Measurements from ENCODE around the gene TNFRSF12A. TPM values are rescaled to one million over a fixed set of nuclear protein-coding genes. Genes with fewer than 3 reads are reported as not detected.

TNFRSF12A gene
- polyA plus RNA-seq, 1 donor = 48.4 TPM

DNA sequence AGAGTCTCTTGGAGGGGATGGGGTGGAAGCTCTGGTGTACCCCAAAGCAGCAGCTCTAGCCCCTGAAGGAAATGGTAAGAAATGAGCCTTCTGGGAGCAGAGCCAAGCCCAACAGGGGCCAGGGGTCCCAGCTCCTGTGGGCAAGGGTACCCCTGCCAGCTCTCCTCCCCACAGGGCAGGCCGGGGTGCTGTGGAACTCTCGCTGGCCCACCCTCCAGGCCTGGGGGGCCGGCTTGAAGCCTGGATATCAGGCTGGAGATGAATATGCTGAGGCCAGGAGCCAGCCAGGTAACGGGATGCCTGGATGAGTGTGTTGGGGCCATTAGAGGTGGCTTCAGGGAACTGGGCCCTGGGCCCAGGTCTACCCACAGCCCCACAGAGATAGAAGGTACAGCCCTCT is 19.6 kb upstream of the TNFRSF12A start:
- H3K27me3 ChIP-seq (ENCODE audit: control insufficient read depth, insufficient read depth, low read length) = peaks cover 4% of the 10 kb centered on the region
- no CpG with 5 or more reads among the region's 4 CpGs for WGBS (ENCODE audit: insufficient coverage, low lambda C conversion rate)

GRCh38 chr16:3001316-3001715 is 18.9 kb upstream of the TNFRSF12A start:
- no peak for DNase-seq
- Histone ChIP-seq H3K9me3 (ENCODE audit: control insufficient read depth, low read depth, low read length) (no peaks in the 10 kb centered on the region), H3K27me3 (ENCODE audit: control insufficient read depth, insufficient read depth, low read length) (peaks cover 7% of the 10 kb centered on the region), H3K27ac (ENCODE audit: low read length) (no peak overlapping the region), H3K36me3 (ENCODE audit: control insufficient read depth, insufficient read depth, low read length) (no peaks in the 10 kb centered on the region), H3K4me3 (ENCODE audit: low read length) (no peak overlapping the region), H3K4me1 (ENCODE audit: control insufficient read depth, insufficient read depth, low read length) (no peaks in the 10 kb centered on the region)
- WGBS (ENCODE audit: insufficient coverage, low lambda C conversion rate) = no CpG with 5 or more reads among the region's 12 CpGs

More for the DNA sequence above, 19.6 kb upstream of the TNFRSF12A start:
- Histone ChIP-seq H3K27ac (ENCODE audit: low read length) (no peak overlapping the region), H3K36me3 (ENCODE audit: control insufficient read depth, insufficient read depth, low read length) (no peaks in the 10 kb centered on the region), H3K4me3 (ENCODE audit: low read length) (no peak overlapping the region), H3K9me3 (ENCODE audit: control insufficient read depth, low read depth, low read length) (no peaks in the 10 kb centered on the region), H3K4me1 (ENCODE audit: control insufficient read depth, insufficient read depth, low read length) (no peaks in the 10 kb centered on the region)
- no peak for DNase-seq

GRCh38 chr16:3003582-3004270 is 16.4 kb upstream of the TNFRSF12A start:
- H3K27me3 ChIP-seq (ENCODE audit: control insufficient read depth, insufficient read depth, low read length) = peaks cover 17% of the 10 kb centered on the region
- peaks cover 12% of the 10 kb centered on the region for H3K4me1 ChIP-seq (ENCODE audit: control insufficient read depth, insufficient read depth, low read length)
- no peaks in the 10 kb centered on the region for H3K36me3 ChIP-seq (ENCODE audit: control insufficient read depth, insufficient read depth, low read length)
- no peaks in the 10 kb centered on the region for H3K9me3 ChIP-seq (ENCODE audit: control insufficient read depth, low read depth, low read length)
- no peak overlapping the region for H3K27ac ChIP-seq (ENCODE audit: low read length)
- no CpG with 5 or more reads among the region's 58 CpGs for WGBS (ENCODE audit: insufficient coverage, low lambda C conversion rate)
- H3K4me3 ChIP-seq (ENCODE audit: low read length) = no peak overlapping the region
- DNase-seq = peak; percentile 99 to 100

DNA sequence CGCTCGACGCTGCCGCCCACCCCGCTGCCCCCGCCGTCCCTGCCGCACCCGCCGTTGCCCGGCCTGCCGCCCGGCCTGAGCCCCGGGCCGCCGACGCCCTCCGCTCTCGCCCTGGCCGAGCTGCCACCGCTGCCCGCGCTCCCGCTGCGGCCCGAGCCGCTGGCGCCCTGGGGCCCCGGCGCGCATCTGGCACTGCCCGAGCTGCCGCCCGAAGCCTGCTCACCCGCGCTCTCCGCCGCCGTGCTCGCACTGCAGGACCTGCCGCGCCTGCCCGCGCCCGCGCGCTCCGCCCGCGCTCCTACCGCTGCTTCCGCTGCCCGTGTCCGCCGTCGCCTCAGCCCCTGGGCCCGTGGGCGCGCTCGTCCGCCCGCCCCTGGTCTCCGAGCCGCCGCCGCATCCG is 15.8 kb upstream of the TNFRSF12A start:
- Histone ChIP-seq H3K27me3 (ENCODE audit: control insufficient read depth, insufficient read depth, low read length) (peaks cover 18% of the 10 kb centered on the region), H3K4me1 (ENCODE audit: control insufficient read depth, insufficient read depth, low read length) (peaks cover 18% of the 10 kb centered on the region)
- WGBS (ENCODE audit: insufficient coverage, low lambda C conversion rate) = no CpG with 5 or more reads among the region's 67 CpGs

DNA sequence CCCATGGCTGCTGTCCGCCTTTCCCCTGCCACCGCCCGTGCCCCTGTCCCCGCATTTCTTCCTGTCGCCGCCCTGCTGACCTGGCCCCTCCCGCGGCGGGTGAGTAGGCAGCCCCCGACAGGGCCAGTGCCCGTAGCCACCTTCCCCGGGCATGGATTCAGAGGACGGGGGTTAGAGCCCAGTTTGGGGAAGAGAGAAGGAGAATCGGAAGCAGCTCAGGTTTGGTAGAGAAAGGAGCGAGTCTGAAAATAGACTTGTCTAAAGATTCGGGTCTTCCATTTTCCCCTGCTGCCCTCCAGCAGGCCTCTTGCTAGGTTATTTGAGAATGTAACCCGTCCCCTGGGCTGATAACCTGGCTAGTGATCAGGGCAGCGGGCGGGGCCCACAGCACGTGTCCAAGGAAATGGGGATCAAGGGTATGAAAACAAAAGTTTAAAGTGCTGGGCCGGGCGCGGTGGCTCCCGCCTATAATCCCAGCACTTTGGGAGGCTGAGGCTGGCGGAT is 15.3 kb upstream of the TNFRSF12A start:
- WGBS (ENCODE audit: insufficient coverage, low lambda C conversion rate) = no CpG with 5 or more reads among the region's 25 CpGs
- H3K4me3 ChIP-seq (ENCODE audit: low read length) = peak overlapping the region; percentile 59
- H3K27ac ChIP-seq (ENCODE audit: low read length) = peak overlapping the region; percentile 99

More for the DNA sequence above, 15.8 kb upstream of the TNFRSF12A start:
- no peak overlapping the region for H3K27ac ChIP-seq (ENCODE audit: low read length)
- no peaks in the 10 kb centered on the region for H3K36me3 ChIP-seq (ENCODE audit: control insufficient read depth, insufficient read depth, low read length)
- no peaks in the 10 kb centered on the region for H3K9me3 ChIP-seq (ENCODE audit: control insufficient read depth, low read depth, low read length)
- H3K4me3 ChIP-seq (ENCODE audit: low read length) = no peak overlapping the region
- no peak for DNase-seq

GRCh38 chr16:3007059-3007956 is 12.9 kb upstream of the TNFRSF12A start:
- peaks cover 28% of the 10 kb centered on the region for H3K27me3 ChIP-seq (ENCODE audit: control insufficient read depth, insufficient read depth, low read length)
- no peaks in the 10 kb centered on the region for H3K36me3 ChIP-seq (ENCODE audit: control insufficient read depth, insufficient read depth, low read length)
- no peaks in the 10 kb centered on the region for H3K9me3 ChIP-seq (ENCODE audit: control insufficient read depth, low read depth, low read length)
- no CpG with 5 or more reads among the region's 13 CpGs for WGBS (ENCODE audit: insufficient coverage, low lambda C conversion rate)
- peaks cover 42% of the 10 kb centered on the region for H3K4me1 ChIP-seq (ENCODE audit: control insufficient read depth, insufficient read depth, low read length)
- H3K27ac ChIP-seq (ENCODE audit: low read length) = peak overlapping the region; percentile 99
- H3K4me3 ChIP-seq (ENCODE audit: low read length) = peak overlapping the region; percentile 59
- peak; percentile 93 to 98 for DNase-seq

More for the DNA sequence above, 15.3 kb upstream of the TNFRSF12A start:
- H3K4me1 ChIP-seq (ENCODE audit: control insufficient read depth, insufficient read depth, low read length) = peaks cover 23% of the 10 kb centered on the region
- H3K36me3 ChIP-seq (ENCODE audit: control insufficient read depth, insufficient read depth, low read length) = no peaks in the 10 kb centered on the region
- DNase-seq = peak; percentile 48 to 80
- H3K27me3 ChIP-seq (ENCODE audit: control insufficient read depth, insufficient read depth, low read length) = peaks cover 21% of the 10 kb centered on the region
- H3K9me3 ChIP-seq (ENCODE audit: control insufficient read depth, low read depth, low read length) = no peaks in the 10 kb centered on the region

DNA sequence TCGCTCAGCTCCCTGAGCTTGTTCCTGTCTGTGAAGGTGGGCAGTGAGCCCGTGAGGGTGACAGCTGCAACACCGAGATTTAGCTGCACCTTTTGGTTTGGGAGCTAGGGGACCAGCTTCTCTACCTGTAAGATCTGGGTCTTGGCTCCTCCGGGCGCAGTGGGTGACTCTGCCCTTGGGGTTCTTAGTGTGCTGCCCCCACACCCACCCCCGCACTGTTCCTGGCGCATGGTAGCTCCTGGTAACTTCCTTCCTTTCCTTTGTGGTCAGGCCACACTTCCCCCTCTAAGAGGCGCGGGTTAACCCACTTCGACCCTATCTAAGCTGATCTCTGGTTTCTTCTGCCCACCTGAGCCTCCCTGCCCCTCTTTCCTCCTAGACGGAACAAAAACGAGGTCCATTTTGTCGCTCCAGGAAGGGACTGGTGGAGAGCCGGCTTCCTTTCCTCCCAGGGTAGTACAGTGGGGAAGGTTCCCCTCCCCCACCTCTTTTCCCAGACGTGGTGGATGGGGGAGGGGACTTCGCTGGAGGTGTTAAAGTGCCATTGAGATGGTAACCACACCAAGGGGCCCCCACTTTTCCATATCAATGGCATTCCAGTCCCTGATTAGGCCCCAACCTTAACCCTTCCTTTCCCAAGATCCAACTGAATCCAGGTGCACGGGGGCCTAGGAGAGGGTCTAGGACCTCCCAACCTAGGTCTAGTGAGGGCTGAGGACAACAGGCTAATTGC is 12.0 kb upstream of the TNFRSF12A start:
- peak overlapping the region; percentile 99 for H3K27ac ChIP-seq (ENCODE audit: low read length)
- no peaks in the 10 kb centered on the region for H3K9me3 ChIP-seq (ENCODE audit: control insufficient read depth, low read depth, low read length)
- no CpG with 5 or more reads among the region's 17 CpGs for WGBS (ENCODE audit: insufficient coverage, low lambda C conversion rate)
- H3K4me1 ChIP-seq (ENCODE audit: control insufficient read depth, insufficient read depth, low read length) = peaks cover 49% of the 10 kb centered on the region
- H3K27me3 ChIP-seq (ENCODE audit: control insufficient read depth, insufficient read depth, low read length) = peaks cover 36% of the 10 kb centered on the region
- DNase-seq = peak; percentile 92 to 96
- H3K4me3 ChIP-seq (ENCODE audit: low read length) = peak overlapping the region; percentile 42
- no peaks in the 10 kb centered on the region for H3K36me3 ChIP-seq (ENCODE audit: control insufficient read depth, insufficient read depth, low read length)

- Histone ChIP-seq H3K4me1 (ENCODE audit: control insufficient read depth, insufficient read depth, low read length) (peaks cover 54% of the 10 kb centered on the region), H3K36me3 (ENCODE audit: control insufficient read depth, insufficient read depth, low read length) (no peaks in the 10 kb centered on the region), H3K4me3 (ENCODE audit: low read length) (peak overlapping the region; percentile 42), H3K27me3 (ENCODE audit: control insufficient read depth, insufficient read depth, low read length) (peaks cover 41% of the 10 kb centered on the region), H3K27ac (ENCODE audit: low read length) (peak overlapping the region; percentile 99), H3K9me3 (ENCODE audit: control insufficient read depth, low read depth, low read length) (no peaks in the 10 kb centered on the region)
- peak; percentile 74 to 92 for DNase-seq
- no CpG with 5 or more reads among the region's 4 CpGs for WGBS (ENCODE audit: insufficient coverage, low lambda C conversion rate)
These were observed 11.5 kb upstream of the TNFRSF12A start for GRCh38 chr16:3008690-3009037.

GRCh38 chr16:3009568-3010390 is 10.4 kb upstream of the TNFRSF12A start:
- Histone ChIP-seq H3K36me3 (ENCODE audit: control insufficient read depth, insufficient read depth, low read length) (no peaks in the 10 kb centered on the region), H3K4me3 (ENCODE audit: low read length) (peak overlapping the region; percentile 10), H3K4me1 (ENCODE audit: control insufficient read depth, insufficient read depth, low read length) (peaks cover 63% of the 10 kb centered on the region), H3K27me3 (ENCODE audit: control insufficient read depth, insufficient read depth, low read length) (peaks cover 42% of the 10 kb centered on the region), H3K27ac (ENCODE audit: low read length) (peak overlapping the region; percentile 99), H3K9me3 (ENCODE audit: control insufficient read depth, low read depth, low read length) (no peaks in the 10 kb centered on the region)
- WGBS (ENCODE audit: insufficient coverage, low lambda C conversion rate) = no CpG with 5 or more reads among the region's 21 CpGs
- peak; percentile 83 to 93 for DNase-seq
